ENCODE measurements around the gene CDH11.

Gene CDH11

DNA sequence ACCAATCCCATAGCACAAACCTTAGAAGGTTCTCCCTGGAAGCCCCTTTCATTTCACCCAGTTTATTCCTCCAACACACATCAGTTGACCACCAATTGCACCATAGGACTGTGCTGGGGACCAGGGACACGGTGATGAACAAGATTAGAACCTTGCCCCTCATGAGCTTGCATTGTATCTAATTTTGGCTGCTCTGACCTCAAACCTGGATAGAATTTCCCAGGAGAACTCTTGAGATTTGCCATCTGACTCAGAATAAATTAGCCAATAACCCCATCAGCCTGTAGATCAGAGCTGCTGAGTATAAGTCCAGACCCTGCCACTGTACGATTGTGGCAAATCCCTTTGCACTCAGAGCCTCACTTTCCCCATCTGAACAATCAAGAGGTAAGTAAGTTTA, 52.1 kb downstream of the CDH11 start:
- DNase-seq: no peak

DNA sequence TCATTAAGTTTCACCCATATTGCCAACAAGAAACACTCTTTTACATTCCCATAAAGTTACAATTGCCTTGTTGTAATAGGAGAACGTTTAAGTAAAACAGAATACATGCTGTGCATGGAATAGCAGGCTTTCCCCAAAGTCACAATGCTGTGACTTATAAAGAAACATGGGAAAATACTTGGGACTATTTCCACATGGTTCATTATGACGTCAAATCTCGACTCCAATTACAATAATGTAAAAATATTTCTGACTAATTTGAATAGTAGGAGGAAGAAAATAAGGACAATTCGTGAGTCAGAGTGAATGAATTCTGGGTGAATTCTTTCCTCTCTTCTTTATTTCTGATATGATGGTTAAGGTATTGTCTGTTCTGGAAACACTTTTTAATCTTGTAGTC, 52.8 kb downstream of the CDH11 start:
- DNase-seq: no peak

DNA sequence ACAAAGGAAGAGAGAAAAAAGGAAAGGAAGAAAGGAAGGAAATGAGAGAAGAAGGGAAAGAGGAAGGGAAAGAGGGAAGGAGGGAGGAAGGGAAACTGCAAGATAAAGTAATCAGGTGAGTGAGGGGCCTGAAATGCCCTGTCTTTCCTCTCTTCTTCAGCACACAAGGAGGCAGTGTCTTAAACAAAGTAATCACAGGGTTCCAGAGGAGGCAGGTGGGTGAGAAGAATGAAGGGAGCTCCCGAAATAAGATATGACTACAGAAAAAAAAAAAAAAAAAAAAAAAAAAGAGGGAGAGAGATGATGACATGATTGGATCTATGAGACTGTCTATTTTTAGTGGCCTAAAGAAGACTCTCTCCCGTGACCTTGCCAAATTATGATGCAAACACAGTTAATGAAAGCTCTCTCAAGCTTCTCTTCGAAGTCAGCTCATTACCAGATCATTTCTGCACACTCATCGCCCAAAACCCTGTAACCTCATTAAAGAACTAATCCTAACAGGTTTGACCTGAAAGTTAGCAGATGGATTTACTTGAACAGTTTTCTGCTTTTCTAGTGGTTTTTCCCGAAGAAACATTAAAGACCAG, 53.6 kb downstream of the CDH11 start:
- DNase-seq: no peak

DNA sequence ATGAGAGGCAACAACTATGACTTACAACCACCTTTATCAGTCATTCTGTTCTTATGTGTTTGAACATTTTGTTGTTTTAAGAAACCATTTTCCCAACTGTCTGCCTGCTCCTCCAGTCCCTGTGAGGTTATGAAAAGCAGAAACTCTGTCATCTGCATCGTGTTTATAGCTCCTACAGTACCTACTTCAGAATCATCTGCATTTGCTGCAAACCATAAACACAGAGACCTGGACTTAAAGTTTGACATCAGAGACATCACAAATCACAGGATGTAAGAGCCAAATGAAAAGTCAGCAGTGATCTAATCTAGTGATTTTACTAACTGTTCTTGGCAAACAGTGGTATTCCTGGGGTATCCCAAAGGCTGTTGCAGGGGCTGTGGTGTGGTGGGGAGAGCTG, 55.2 kb downstream of the CDH11 start:
- DNase-seq: no peak

DNA sequence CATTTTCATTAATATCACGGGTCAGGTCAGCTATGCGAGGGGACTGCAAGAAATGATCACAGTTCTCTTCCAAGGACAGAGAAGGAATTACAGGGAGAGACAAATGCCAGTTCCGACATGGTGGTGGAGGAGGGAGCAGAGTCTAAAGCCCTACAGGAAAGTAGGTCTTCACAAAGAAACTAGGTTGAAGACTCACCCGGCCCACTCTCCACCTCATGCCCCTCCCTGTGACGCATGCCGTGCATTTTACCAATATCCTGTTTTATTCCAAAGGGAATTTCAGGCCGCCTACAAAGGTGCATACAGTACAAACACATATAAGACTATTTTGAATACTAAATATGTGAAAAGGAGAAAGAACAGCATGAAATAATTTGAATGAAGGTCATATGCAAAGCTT, 56.8 kb downstream of the CDH11 start:
- no peak for DNase-seq

DNA sequence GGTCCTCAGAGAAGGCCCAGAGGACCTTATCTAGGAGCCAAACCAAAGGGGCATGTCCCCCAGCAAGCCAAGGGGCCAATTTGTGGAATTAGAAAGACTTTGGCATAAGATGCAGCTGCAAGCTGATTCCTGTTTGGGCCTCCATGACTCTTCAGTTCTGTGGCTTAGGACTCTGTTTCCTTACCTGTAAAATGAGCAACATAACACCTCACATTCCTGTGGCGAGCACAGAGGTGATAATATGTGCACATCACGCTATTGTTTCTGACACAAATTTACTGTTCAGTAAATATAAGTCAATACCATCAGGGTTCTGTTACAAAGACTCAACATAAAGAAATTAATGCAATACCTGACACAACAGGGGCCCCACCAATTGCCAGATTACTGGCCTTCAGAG, 57.7 kb downstream of the CDH11 start:
- DNase-seq: no peak

DNA sequence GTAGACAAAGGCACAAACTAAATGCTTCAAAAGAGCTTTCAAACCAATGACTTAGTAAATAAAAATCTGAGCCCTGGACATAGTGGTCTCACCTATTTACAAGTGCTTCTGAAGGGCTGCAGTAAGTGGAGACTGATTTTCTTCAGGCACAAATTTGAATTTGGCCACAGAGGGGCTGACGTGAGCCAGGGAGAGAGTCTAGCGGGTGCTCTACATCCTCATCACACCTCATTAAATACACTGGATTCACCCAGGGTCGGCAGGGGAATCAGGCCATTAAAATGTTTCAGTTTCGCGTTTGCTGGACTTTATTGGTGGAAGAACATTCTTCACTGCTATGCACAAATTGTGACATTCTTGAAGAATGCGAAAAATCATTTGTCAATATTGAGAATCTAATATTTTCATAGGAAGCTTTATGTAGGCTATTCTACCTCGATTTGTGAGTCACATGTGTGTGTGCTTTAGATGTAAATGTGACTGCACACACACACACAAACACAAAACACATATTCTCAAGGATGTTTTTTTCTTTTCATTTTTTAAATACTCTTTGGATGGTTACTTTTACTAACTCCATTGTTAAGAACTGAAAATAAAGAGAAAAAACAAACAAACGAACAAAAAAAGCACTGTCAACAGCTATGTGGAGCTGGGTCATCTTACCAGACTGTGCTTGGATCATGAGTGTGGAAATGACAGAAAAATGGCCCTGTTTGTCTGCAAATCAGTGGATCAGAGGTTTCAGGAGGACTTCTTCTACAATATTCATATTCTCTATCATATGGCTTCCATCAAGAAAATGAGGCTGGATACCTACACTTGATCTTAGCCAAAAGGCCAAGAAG, 58.9 kb downstream of the CDH11 start:
- DNase-seq: peak in 6 of 14 donors; percentile 6 to 39 (median 20)

DNA sequence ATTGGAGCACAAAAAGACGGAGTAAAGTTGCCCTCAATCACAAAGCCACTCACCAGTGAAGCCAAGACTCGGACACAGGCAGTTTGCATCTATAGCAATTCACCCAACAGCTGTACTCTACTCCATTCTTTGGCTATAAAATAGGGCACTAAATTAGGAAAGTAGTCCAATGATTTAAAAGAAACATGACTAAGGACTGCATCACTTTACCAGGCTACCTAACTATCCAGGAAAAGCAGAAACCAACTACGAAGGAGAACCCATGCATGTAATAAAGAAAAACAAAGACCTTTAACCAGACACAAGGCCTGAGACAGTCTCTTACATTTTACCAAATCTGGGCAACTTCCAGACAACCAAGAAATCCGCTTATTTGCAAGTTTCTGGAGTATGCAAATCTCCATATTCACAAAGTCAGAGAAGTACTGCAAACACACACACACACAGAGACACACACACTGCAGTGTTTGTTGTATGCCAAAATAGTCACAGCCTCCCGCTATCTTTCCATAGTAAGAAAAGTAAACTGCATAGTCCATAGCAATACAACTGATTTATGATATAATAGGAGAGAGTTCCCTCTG, 59.8 kb downstream of the CDH11 start:
- no peak for DNase-seq

DNA sequence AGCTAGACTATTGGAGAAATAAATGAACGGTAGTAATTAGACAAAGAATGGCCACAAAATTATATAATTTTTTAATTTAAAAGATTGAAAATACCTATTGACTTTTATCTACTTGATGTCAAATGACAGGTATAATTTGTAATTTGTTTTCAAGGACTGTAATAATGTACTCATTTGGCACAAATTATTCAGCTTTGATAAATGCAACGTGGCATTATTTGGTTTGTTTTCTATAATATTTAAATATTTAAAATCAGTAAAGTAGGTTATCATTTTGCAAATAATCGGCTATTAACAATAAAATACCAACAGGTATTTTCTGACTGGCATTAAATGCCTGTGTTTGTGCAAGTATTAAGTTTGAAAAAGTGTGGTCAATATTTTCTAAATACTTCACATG, 60.6 kb downstream of the CDH11 start:
- no peak for DNase-seq

DNA sequence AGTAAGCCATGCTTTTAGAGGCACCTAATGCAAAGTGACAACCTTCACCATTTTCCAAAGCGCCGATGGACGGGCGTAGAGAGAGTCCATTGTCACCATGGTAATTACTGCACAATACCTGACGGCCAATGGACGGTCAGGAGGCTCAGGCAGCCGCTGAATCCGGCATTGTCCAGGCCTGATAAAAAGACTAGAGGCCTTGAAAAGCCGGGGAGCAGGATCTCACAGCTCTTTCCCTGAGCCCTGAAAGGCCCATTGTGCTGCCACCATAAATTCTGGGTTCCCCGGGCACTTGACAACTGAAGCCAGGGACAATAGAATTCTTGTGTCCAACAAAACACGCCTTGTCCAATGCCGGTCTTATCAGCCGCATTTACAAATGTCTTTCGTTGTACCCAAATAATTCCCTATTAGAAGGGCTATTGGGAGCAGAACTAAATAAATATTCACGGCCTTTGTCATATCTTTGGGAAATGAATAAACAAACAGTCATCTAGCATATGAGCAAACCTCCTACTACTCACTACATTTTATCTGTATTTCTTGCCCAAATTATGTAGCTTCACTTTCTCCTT, 62.4 kb downstream of the CDH11 start:
- peak in 13 of 14 donors; percentile 29 to 87 (median 82) for DNase-seq

DNA sequence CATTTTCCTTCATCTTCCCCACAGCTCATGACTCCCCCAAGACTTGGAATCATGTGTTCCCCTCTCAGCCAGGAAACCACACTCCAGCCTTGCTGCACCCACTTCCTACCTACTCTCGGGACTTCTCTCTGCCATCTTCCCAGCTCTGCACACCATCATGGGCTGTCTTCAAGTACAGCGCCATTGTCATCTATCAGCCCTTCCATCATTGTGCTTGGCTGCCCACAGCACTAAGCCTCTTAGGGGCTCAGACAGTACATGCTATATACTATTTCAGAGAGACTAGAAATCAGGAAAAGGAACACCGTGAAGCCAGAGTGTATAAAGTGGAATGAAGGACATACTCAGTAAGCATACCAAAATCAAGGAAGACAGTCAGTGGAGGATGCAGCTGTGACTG, 64.7 kb downstream of the CDH11 start:
- DNase-seq: no peak

DNA sequence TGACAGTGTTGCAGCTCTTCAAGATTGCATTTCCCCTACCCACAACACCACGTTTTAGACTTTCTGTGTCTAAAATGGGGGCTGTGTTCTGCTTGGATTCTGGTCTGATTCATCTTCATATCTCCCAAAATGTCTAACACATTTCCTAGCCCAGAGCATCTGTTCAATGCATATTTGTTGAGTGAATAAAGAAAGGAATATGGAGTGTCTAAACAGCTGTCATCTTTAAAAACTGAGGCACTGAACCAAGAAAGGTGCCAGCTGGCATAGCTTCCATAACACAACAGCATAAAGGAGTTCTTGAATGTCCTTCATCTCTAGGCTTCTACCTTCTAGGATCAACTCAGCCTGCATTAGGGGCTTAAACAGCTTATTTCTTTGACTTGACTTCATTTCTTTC, 67.4 kb downstream of the CDH11 start:
- no peak for DNase-seq

DNA sequence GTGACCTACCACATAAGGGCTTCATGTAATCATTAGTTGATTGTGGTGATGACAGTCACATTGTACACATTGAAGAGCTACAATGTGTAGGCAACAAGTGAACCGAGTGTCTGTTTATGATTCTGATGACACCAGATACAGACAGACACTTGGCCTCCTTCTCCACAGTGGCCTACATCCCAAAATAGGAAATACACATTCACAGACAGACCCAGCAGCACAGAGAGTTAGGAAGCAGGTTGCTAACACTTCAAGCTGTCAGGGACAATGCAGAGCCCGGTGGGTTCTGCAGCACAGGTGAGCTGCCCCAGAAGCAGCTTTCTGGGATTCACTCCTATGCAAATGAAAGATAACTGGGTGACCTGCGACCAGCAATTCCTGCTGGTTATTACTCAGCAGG, 72.2 kb downstream of the CDH11 start:
- no peak for DNase-seq

DNA sequence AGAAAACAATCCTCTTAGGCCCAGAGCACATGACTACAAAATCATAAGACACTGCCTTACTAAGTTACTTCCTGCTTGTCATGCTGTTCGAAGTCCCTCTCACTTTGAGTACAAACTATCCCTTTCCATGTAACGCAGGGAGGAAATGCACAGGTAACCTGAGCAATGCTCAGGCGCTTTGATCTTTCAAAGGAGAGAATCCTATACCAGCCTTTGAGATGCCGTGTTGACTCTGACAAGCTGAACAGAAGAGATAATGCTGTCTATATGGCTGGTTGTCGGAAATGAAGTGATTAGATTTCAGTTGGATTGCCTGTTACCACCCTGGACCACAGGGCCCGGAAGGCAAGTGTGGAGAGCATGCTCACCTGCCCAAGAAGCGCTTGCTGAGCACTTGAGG, 75.9 kb downstream of the CDH11 start:
- no peak for DNase-seq

DNA sequence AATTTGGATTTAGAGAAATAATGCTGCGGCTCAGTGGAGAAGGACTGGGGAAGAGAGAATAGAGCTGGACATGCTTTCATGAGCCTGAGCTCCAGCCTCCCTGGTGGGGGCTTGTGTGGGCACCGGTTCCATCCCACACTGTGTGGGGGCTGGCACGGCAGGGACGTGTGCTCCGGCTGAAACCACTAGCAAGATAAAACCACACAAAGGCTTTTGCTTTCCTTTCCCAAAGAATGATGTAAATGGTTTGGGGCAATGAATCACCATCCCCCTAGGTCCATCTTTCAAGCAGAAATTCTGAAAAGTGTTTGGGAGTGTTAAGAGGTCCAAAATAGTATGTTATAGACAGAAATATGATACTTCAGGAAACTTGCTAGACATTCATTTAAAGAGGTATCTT, 77.0 kb downstream of the CDH11 start:
- no peak for DNase-seq

DNA sequence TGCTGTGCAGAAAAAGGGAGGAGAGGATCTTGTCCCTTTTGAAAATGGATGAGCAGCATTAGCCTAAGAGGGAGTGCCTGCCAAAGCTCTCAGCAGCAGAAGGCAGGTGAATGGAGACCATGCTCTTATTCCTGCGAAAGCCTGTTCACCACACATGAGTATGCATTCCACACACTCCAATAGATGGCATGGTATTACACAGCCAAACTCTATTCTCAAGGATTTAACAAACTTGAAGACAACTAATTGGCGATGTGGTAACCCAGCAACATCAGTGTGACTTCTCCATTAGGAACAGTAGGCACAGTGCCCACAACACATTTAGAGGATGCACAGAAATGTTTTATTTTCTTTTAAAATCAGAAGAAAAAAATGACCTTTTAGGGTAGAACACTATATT, 77.8 kb downstream of the CDH11 start:
- no peak for DNase-seq

DNA sequence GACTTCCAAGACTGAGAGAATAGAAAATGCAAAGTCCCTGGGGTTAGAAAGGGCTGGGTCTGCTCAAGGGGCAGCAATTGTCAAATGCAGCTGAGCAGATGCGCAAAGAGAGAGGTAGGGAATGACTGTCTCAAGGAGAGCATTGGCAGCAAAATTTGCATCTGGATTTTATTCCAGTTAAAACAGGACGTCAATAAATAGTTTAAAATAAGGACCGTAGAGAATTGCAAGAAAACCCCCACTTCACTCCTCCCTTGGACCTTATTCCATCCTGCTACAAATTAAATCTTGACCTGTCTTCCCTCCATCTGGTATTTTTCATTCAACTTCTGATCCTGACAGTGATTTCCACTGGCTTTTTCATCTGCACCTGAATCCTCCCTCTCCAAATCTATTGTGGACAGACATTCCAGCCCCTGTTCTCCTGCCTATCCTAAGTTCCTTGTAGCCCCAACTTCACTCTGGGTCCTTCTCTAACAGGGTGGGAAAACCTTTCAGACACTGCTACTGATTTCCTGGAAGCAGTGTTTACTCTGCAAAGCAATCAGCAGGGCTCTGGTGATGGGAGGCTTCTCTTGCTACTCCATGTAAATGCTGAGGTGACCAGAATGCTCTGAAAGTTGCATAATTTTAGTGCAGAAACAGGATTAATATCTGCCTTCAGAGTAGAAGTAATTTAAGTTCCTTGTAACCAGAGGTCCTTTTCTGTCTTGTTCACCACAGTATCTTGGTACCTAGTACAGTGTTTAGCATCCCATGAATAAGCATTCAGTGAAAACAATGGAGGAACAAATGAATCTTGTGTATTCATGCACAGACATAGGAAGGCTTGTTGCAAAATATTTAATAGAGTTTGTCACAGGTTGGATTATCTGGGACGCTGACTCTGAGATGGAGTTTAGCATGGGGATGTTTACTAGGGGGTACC, 79.2 kb downstream of the CDH11 start:
- DNase-seq: no peak

DNA sequence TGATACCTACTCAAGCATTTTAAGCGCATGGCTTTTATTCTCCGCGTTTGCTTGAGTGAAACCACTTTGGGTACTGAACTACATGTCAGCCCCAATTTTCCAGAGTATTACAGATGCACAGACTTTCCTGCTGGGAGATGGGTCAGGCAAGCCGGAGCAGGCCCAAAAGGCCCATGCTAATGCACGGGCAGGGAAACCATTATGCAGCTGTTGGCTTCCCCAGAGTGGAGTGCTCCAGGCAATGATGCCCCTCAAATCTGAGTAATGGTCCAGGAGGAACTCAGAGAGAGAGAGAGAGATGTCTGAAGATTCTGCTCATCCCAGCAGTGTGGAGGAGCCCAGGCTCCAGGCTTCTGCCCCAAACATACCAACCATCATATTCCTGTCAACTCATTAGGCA, 80.2 kb downstream of the CDH11 start:
- no peak for DNase-seq

DNA sequence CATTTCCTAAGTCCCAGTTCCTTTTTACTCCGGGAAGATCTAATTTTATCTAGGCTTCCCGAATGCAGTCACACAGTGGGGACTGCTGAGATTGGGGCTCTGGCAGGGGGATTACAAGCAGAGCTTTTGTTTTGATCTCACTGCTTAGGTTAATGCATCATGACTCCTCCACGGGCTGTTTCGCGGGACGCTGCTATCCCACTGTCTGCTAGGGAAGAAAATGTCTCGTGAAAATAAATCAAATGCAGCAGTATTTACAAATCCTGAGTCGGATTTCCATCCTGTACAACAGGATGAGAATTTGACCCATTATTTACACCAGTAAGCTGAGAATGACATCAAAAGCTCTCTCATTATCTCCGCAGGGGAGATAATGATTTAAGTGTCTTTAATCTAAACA, 83.8 kb downstream of the CDH11 start:
- peak in 1 of 14 donors; percentile 17 for DNase-seq

DNA sequence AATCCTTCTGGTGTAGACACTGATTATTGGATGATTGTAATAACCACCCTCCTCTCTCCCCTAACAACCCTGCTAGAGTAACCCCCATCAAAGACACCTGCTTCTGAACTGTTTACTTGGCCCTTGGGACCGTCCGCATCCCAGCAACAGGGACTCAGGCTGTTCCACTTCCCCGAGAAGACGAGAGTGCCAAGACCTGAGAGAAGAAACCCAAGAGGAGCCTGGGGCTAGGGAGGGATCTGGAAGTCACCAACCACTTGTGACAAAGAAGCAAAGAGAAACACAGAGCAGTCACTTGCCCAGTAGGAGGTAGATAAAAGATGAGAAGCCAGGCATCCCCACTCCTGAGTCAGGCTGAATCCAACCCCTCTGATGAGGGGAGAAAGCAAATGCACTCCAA, 84.3 kb downstream of the CDH11 start:
- peak in 5 of 14 donors; percentile 9 to 42 (median 20) for DNase-seq

DNA sequence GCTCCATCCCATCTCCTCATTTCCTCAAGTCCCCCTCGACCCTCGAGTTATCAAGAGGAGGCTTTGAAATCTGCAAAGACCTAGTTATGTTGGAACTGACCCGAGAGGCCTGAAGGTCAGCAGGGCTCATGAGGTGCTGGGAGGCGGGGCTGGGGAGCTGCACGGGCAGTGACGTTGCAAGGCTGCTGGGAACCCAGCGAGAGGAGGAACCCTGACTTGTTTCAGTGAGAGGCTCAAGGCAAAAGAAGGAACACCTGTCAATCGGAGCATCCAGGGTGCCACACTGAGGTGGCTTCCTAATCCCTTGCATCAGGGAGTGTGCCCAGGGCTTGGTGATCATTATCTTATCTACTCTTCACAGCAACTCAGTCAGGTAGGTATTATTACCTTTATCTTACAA, 86.9 kb downstream of the CDH11 start:
- no peak for DNase-seq

DNA sequence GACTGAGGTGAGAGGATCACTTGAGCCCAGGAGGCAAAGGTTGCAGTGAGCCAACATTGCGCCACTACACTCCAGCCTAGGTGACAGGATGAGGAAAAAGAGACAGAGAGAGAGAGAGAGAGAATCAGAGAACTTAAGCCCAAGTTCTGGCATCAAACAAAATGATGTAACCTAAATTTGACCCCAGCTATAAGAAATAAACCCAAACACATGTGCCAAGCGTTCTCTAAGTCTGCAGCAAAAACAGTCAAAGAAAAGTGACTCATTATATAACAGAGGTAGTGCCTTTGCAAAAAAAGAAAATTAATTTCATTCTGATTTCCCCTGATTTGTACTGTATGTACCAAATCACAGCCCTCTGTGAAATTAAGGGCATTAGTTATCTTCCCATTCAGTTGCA, 89.5 kb downstream of the CDH11 start:
- no peak for DNase-seq

DNA sequence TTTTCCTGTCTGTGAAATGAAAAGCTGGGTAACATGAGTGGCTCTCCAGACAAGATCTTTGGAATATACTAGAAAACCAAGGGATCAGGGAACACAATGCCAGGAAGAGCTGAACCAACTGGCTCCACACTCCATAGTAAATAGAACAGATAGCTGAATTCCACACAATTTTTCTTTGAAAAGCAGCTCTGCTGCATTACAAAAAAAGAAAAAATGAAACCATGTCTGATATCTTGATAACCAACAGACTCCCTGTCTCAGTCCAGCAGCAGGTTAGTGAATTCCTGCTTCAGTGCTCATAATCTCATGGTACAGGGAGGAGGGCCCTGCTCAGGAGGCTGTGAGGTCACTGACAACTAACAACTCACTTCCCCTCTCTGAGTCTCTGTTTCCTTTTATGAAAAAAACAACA, 97.1 kb downstream of the CDH11 start:
- DNase-seq: no peak

Measured in C1 segment of cervical spinal cord (tissue), 14 donors.